ENCODE results near the gene PTCHD1. TPM values are rescaled to one million over a fixed set of nuclear protein-coding genes. Genes with fewer than 3 reads are reported as not detected.
A peak's percentile ranks its signal among the peaks of the same experiment; 100 is the strongest.

PTCHD1 gene
- total RNA-seq, 1 donor from 2014 or later, result 0.17 TPM

- Histone ChIP-seq H3K4me3 (ENCODE audit: low read depth, low read length) (no peak overlapping the region), H3K36me3 (ENCODE audit: control insufficient read depth, insufficient read depth, low read length) (no peaks in the 10 kb centered on the region), H3K27me3 (ENCODE audit: control insufficient read depth, insufficient read depth, low read length) (no peaks in the 10 kb centered on the region)
- no peak for DNase-seq (ENCODE audit: low read depth)
- TF ChIP-seq, protein P1, sequence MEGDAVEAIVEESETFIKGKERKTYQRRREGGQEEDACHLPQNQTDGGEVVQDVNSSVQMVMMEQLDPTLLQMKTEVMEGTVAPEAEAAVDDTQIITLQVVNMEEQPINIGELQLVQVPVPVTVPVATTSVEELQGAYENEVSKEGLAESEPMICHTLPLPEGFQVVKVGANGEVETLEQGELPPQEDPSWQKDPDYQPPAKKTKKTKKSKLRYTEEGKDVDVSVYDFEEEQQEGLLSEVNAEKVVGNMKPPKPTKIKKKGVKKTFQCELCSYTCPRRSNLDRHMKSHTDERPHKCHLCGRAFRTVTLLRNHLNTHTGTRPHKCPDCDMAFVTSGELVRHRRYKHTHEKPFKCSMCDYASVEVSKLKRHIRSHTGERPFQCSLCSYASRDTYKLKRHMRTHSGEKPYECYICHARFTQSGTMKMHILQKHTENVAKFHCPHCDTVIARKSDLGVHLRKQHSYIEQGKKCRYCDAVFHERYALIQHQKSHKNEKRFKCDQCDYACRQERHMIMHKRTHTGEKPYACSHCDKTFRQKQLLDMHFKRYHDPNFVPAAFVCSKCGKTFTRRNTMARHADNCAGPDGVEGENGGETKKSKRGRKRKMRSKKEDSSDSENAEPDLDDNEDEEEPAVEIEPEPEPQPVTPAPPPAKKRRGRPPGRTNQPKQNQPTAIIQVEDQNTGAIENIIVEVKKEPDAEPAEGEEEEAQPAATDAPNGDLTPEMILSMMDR (IDR thresholded peaks at IDR 0.05; ENCODE audit: insufficient read depth, low read length, poor library complexity, severe bottlenecking), result no peak
These were observed 29.8 kb upstream of the PTCHD1 start for GRCh38 chrX:23304881-23305280.

DNA sequence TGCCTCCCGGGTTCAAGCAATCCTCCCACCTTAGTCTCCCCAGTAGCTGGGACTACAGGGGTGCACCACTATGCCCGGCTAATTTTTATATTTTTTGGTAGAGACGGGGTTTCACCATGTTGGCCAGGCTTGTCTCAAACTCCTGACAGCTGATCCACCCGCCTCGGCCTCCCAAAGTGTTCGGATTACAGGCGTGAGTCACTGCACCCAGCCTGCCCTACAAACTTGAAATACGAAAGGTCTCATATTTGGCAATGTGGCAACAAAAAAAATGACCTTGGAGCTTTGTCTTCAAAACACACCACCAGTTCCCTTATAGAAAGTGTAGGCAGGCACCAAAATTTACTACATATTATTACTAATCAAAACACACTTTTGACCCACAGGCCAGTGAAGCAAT, 22.9 kb upstream of the PTCHD1 start:
- TF ChIP-seq, protein P1 (IDR thresholded peaks at IDR 0.05; ENCODE audit: insufficient read depth, low read length, poor library complexity, severe bottlenecking), result no peak
- H3K27me3 ChIP-seq (ENCODE audit: control insufficient read depth, insufficient read depth, low read length), result no peaks in the 10 kb centered on the region

GRCh38 chrX:23312136-23312535, 22.5 kb upstream of the PTCHD1 start:
- Histone ChIP-seq H3K27me3 (ENCODE audit: control insufficient read depth, insufficient read depth, low read length) (no peaks in the 10 kb centered on the region), H3K4me3 (ENCODE audit: low read depth, low read length) (no peak overlapping the region), H3K36me3 (ENCODE audit: control insufficient read depth, insufficient read depth, low read length) (no peaks in the 10 kb centered on the region)
- DNase-seq (ENCODE audit: low read depth), result no peak
- TF ChIP-seq, protein P1 (IDR thresholded peaks at IDR 0.05; ENCODE audit: insufficient read depth, low read length, poor library complexity, severe bottlenecking), result no peak

More for the DNA sequence above, 22.9 kb upstream of the PTCHD1 start:
- Histone ChIP-seq H3K36me3 (ENCODE audit: control insufficient read depth, insufficient read depth, low read length) (no peaks in the 10 kb centered on the region), H3K4me3 (ENCODE audit: low read depth, low read length) (no peak overlapping the region)
- no peak for DNase-seq (ENCODE audit: low read depth)

DNA sequence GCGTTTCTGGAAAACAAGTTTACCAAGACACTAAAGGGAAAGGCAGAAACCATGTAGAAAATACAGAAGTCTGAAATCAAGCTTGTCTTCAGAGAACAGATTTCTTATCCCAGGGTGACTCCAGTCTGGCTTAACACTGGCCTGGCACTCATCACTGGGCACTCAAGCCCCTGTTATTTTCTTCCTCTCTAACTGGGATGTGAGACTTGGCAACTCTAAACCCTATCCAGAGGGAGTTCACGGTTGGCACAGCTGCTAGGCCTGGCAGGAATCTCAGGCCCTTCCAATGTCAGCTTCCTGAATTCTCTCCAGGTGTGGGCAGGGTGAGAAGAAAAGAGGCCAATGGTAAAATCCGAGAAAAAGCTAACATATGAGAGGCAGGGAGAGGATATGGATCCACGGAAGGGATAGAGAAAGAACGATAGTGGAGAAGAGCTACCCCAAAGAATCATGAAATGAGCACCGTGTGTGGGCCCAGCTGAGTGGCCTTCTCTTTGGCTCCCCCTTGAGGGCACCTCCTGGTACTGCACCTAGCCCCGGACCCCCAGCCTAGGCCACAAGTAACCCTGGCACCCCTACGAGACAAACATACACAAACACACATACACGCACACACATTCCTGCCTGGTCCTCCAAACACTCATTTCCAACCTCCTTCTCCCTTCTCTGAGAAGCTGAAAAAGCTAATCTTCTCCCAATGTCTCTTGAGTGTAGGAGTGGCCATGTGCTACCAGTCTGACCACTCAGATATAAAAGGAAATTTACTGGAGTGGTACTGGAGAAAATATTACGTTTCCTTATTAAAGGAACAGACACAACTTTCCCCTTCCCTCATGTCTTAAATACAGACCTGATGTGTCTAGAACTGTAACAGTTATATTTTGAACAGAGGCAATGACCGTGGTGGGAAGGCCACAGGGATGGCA, 16.6 kb upstream of the PTCHD1 start:
- no peak for DNase-seq (ENCODE audit: low read depth)
- Histone ChIP-seq H3K27me3 (ENCODE audit: control insufficient read depth, insufficient read depth, low read length) (no peaks in the 10 kb centered on the region), H3K4me3 (ENCODE audit: low read depth, low read length) (no peak overlapping the region), H3K36me3 (ENCODE audit: control insufficient read depth, insufficient read depth, low read length) (no peaks in the 10 kb centered on the region)
- TF ChIP-seq, protein P1 (IDR thresholded peaks at IDR 0.05; ENCODE audit: insufficient read depth, low read length, poor library complexity, severe bottlenecking), result peak; percentile 82

DNA sequence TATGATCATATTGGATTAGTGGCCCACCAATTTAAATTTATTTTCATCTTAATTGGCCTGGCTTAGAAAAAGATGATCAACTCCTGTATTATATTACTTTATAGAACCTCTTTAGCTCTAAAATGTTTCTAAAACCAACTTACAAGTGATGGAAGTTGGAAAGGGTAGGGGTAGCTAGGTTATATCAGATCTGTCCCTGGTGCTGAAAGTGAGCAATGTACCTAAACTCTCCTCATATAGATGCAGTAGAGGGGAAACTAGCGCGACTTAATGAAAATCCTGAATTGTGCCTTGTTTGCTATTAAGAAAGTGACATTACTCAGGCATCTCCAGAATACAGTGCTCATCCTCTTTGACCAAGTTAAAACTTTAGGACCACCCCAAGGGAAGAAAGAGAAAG, 7.5 kb upstream of the PTCHD1 start:
- DNase-seq (ENCODE audit: low read depth), result no peak
- Histone ChIP-seq H3K4me3 (ENCODE audit: low read depth, low read length) (no peak overlapping the region), H3K27me3 (ENCODE audit: control insufficient read depth, insufficient read depth, low read length) (peaks cover 5% of the 10 kb centered on the region), H3K36me3 (ENCODE audit: control insufficient read depth, insufficient read depth, low read length) (no peaks in the 10 kb centered on the region)
- TF ChIP-seq, protein P1 (IDR thresholded peaks at IDR 0.05; ENCODE audit: insufficient read depth, low read length, poor library complexity, severe bottlenecking), result no peak
